GM23248 (cell line): ENCODE measurements around the gene COL7A1. TPM values are rescaled to one million over a fixed set of nuclear protein-coding genes. Genes with fewer than 3 reads are reported as not detected.
A peak's percentile ranks its signal among the peaks of the same experiment; 100 is the strongest.

ENCODE experiments used
- DNase-seq: peaks from one replicate; pipeline ENCODE4 v3.0.0-alpha.2; 2015
- H2AFZ ChIP-seq: fragments of 200-600 bp; sonication (generic); 2 replicates; pipeline ENCODE4 v1.6.1; 2016; ENCODE audit warnings: antibody characterized with exemption
- H3F3A ChIP-seq: fragments of 200-600 bp; sonication (generic); 2 replicates; pipeline ENCODE4 v1.6.1; 2016; ENCODE audit warnings: mild to moderate bottlenecking, antibody characterized with exemption, mixed run types; ENCODE audit not compliant: insufficient read depth
- H3K27ac ChIP-seq: fragments of 200-600 bp; sonication (generic); 2 replicates; pipeline ENCODE4 v1.5.1; 2016; ENCODE audit warnings: mild to moderate bottlenecking
- H3K27me3 ChIP-seq: fragments of 200-600 bp; sonication (generic); replicated peaks from 2 replicates; pipeline ENCODE4 v1.6.1; 2016; ENCODE audit warnings: mild to moderate bottlenecking; ENCODE audit not compliant: insufficient read depth
- H3K36me3 ChIP-seq: fragments of 200-600 bp; sonication (generic); 2 replicates; pipeline ENCODE4 v1.6.1; 2016; ENCODE audit warnings: low read depth, mild to moderate bottlenecking
- H3K4me1 ChIP-seq: fragments of 200-600 bp; sonication (generic); 2 replicates; pipeline ENCODE4 v1.6.1; 2016; ENCODE audit warnings: mild to moderate bottlenecking; ENCODE audit not compliant: insufficient read depth
- H3K4me2 ChIP-seq: fragments of 200-600 bp; sonication (generic); one replicate; pipeline ENCODE4 v1.6.1; 2016; ENCODE audit warnings: mild to moderate bottlenecking; ENCODE audit not compliant: unreplicated experiment
- H3K4me3 ChIP-seq: fragments of 200-600 bp; sonication (generic); 2 replicates; pipeline ENCODE4 v1.5.1; 2016; ENCODE audit warnings: mild to moderate bottlenecking
- H3K79me2 ChIP-seq: fragments of 200-600 bp; sonication (generic); 2 replicates; pipeline ENCODE4 v1.6.1; 2016; ENCODE audit warnings: mild to moderate bottlenecking; ENCODE audit not compliant: insufficient read depth
- H3K9ac ChIP-seq: fragments of 200-600 bp; sonication (generic); 2 replicates; pipeline ENCODE4 v1.6.1; 2016; ENCODE audit warnings: mild to moderate bottlenecking
- H3K9me2 ChIP-seq: fragments of 200-600 bp; sonication (generic); 2 replicates; pipeline ENCODE4 v1.6.1; 2016; ENCODE audit warnings: mixed run types, mild to moderate bottlenecking, moderate library complexity; ENCODE audit not compliant: insufficient read depth
- H3K9me3 ChIP-seq: fragments of 200-600 bp; sonication (generic); one replicate; pipeline ENCODE4 v1.6.1; 2017; ENCODE audit warnings: low read depth
- H4K20me1 ChIP-seq: fragments of 200-600 bp; sonication (generic); 2 replicates; pipeline ENCODE4 v1.6.0; 2016; ENCODE audit not compliant: insufficient read depth
- EZH2 ChIP-seq: fragments of 200-600 bp; sonication (generic); IDR thresholded peaks from 2 replicates; pipeline ENCODE4 v1.6.1; 2018; ENCODE audit warnings: antibody characterized with exemption, mild to moderate bottlenecking; ENCODE audit not compliant: insufficient read depth, poor library complexity, severe bottlenecking
- EZH2phosphoT487 ChIP-seq: fragments of 200-600 bp; sonication (generic); IDR thresholded peaks from 2 replicates; pipeline ENCODE4 v1.6.1; 2018; ENCODE audit warnings: antibody characterized with exemption, moderate library complexity, mild to moderate bottlenecking, low read depth; ENCODE audit not compliant: insufficient read depth
- WGBS, 2 experiments: methylation state at CpG; one replicate each; pipeline ENCODE4 v1.1.6; 2015 to 2017; ENCODE audit warnings: low lambda C conversion rate in 2 of 2, low coverage in 1 of 2; ENCODE audit errors: missing lambda C conversion rate in 2 of 2; 5-methylcytosine and 5-hydroxymethylcytosine counted together
- in situ Hi-C: fragments of 300-500 bp; cut with MboI; formaldehyde crosslinking; loops from 2 replicates; pipeline ENCODE4 v1.15.0; 2020
- polyA plus RNA-seq: library from polyadenylated mRNA; unstranded; fragments of >200 nt; fragmentation: Nextera tagmentation; extraction: Ambion mirVana; gene quantifications from 2 replicates; pipeline ENCODE4 v1.2.1, GENCODE V29; 2016
- total RNA-seq: library from RNA; depleted of rRNA; stranded (reverse); fragments of >200 nt; shearing (Covaris generic); gene quantifications from 2 replicates; pipeline ENCODE4 v1.2.3, GENCODE V29; 2014

COL7A1 gene
- total and polyA plus RNA-seq, 2 experiments from 2014 or later: 11.2 to 33.6 TPM

GRCh38 chr3:48607519-48607918 is 12.4 kb upstream of the COL7A1 start:
- H2AFZ ChIP-seq: no peak overlapping the region
- in situ Hi-C loops: no loop called here
- no peaks in the 10 kb centered on the region for H3K9me3 ChIP-seq
- WGBS, 2 experiments: 93 to 98% methylated on average over 5 of the region's 5 CpGs
- no peak overlapping the region for H3K4me3 ChIP-seq
- H3K4me1 ChIP-seq: peaks cover 7% of the 10 kb centered on the region
- H3K36me3 ChIP-seq: peaks cover 15% of the 10 kb centered on the region; the same call in 1 of the 2 replicates
- no peak overlapping the region for H3K9ac ChIP-seq
- no peaks in the 10 kb centered on the region for H3K9me2 ChIP-seq
- H3F3A ChIP-seq: peaks cover 4% of the 10 kb centered on the region; the same call in 1 of the 2 replicates
- no peak for TF ChIP-seq EZH2phosphoT487
- no peak for TF ChIP-seq EZH2
- H3K27me3 ChIP-seq: no peaks in the 10 kb centered on the region
- H3K27ac ChIP-seq: no peak overlapping the region
- H3K4me2 ChIP-seq: no peak overlapping the region
- no peaks in the 10 kb centered on the region for H4K20me1 ChIP-seq
- DNase-seq: peak; percentile 52
- H3K79me2 ChIP-seq: peaks cover 41% of the 10 kb centered on the region

GRCh38 chr3:48601622-48601994 is 6.5 kb upstream of the COL7A1 start:
- Histone ChIP-seq H3K36me3 (peaks cover 30% of the 10 kb centered on the region; the same call in 1 of the 2 replicates), H3K27ac (no peak overlapping the region), H3F3A (peaks cover 45% of the 10 kb centered on the region), H4K20me1 (no peaks in the 10 kb centered on the region), H3K4me2 (no peak overlapping the region), H3K9me2 (no peaks in the 10 kb centered on the region), H3K4me3 (no peak overlapping the region), H2AFZ (no peak overlapping the region), H3K9me3 (no peaks in the 10 kb centered on the region), H3K4me1 (peaks cover 28% of the 10 kb centered on the region), H3K27me3 (no peaks in the 10 kb centered on the region), H3K79me2 (peaks cover 14% of the 10 kb centered on the region), H3K9ac (no peak overlapping the region)
- TF ChIP-seq EZH2 (no peak), EZH2phosphoT487 (no peak)
- DNase-seq: no peak
- in situ Hi-C loops: no loop called here
- 81 to 84% methylated on average over 2 of the region's 2 CpGs for WGBS, 2 experiments

GRCh38 chr3:48600711-48601621 is 5.8 kb upstream of the COL7A1 start:
- H3K4me1 ChIP-seq: peaks cover 34% of the 10 kb centered on the region
- no peaks in the 10 kb centered on the region for H3K9me2 ChIP-seq
- no peaks in the 10 kb centered on the region for H3K27me3 ChIP-seq
- no peak overlapping the region for H3K4me3 ChIP-seq
- no peak for DNase-seq
- TF ChIP-seq EZH2 (no peak), EZH2phosphoT487 (no peak)
- H3K79me2 ChIP-seq: peaks cover 8% of the 10 kb centered on the region
- no peaks in the 10 kb centered on the region for H4K20me1 ChIP-seq
- H3K4me2 ChIP-seq: no peak overlapping the region
- WGBS, 2 experiments: 93% methylated on average over 19 of the region's 19 CpGs
- no peak overlapping the region for H3K27ac ChIP-seq
- H3K36me3 ChIP-seq: peaks cover 27% of the 10 kb centered on the region; the same call in 1 of the 2 replicates
- H3K9me3 ChIP-seq: no peaks in the 10 kb centered on the region
- H2AFZ ChIP-seq: no peak overlapping the region
- no peak overlapping the region for H3K9ac ChIP-seq
- in situ Hi-C loops: no loop called here
- H3F3A ChIP-seq: peaks cover 45% of the 10 kb centered on the region

- no peaks in the 10 kb centered on the region for H4K20me1 ChIP-seq
- no peak for DNase-seq
- H3K4me1 ChIP-seq: peaks cover 44% of the 10 kb centered on the region
- peak overlapping the region; percentile 62; the same call in 1 of the 2 replicates for H3K9ac ChIP-seq
- no peaks in the 10 kb centered on the region for H3K9me2 ChIP-seq
- peaks cover 1% of the 10 kb centered on the region; the same call in 1 of the 2 replicates for H3K79me2 ChIP-seq
- H3K27me3 ChIP-seq: no peaks in the 10 kb centered on the region
- peak overlapping the region; percentile 26; the same call in 1 of the 2 replicates for H3K4me3 ChIP-seq
- no peak overlapping the region for H2AFZ ChIP-seq
- H3K9me3 ChIP-seq: no peaks in the 10 kb centered on the region
- H3K4me2 ChIP-seq: peak overlapping the region; percentile 66
- H3K27ac ChIP-seq: peak overlapping the region; percentile 90
- no peak for TF ChIP-seq EZH2phosphoT487
- TF ChIP-seq EZH2: no peak
- in situ Hi-C loops: no loop called here
- 97 to 98% methylated on average over 12 of the region's 12 CpGs for WGBS, 2 experiments
- peaks cover 18% of the 10 kb centered on the region; the same call in 1 of the 2 replicates for H3K36me3 ChIP-seq
- H3F3A ChIP-seq: peaks cover 45% of the 10 kb centered on the region
Observed at GRCh38 chr3:48599509-48600285, 4.6 kb upstream of the COL7A1 start.
